Effector CD4-positive, alpha-beta T cell (primary cell): ENCODE results near the gene GRIK3.

Experiments
- DNase-seq: peaks from one replicate; pipeline ENCODE4 v3.0.0-alpha.2; 2020

GRIK3 gene

DNA sequence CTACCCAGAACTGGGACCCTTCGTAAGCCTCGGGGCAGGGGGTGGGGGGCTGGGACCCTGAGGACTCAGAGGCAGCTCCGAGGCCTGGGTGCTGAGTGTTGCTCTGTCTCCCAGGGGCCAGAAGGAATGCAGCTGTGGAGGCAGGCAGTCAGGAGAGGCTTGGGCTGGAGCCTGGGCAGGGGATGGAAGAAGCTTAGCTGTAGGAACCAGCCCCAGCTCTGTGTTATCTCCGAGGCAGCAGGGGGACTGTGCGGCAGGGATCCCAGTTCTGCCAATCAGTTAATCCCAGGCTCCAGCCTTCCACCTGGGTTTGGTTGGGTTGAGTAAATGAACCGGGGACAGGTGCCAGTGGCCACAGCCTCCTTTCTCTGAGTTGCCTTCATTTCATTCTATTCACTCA lies 8.2 kb upstream of the GRIK3 start:
- DNase-seq: no peak

DNA sequence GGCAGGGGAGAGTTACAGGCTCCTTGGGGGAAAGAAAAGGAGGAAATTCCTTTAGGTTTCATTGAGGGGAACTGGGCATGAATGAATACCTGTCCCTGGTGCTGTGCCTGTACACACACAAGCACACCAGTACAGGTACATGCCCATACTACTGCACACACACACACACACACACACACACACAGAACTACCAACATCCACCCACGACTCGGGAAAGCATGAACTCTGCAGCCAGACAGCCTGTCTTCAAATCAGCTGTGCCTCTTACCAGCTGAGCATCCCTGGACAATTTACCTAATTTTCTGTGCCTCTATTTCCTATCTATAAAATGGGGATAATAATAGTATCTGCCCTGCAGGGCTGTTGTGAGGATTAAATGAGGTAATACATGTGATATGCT lies 7.2 kb upstream of the GRIK3 start:
- no peak for DNase-seq

DNA sequence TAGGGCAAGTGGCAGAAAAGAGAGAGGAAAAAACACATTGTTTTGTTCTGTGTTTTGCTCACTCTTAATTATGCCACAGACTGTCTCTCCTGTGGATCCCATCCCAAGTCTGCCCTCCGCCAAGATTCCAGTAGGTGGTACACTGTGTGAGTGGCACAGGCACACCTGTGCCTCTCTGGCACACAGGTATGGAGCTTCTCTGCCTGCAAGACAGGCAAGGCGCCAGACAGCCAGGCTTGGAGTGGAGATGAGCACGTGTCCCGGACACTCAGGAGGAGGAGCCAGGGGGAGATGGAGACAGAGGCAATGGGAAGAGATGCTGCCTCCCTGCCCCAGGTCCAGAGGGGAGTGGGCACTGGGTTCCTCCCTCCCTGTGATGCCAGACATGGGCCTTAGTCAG lies 6.5 kb upstream of the GRIK3 start:
- DNase-seq: no peak

DNA sequence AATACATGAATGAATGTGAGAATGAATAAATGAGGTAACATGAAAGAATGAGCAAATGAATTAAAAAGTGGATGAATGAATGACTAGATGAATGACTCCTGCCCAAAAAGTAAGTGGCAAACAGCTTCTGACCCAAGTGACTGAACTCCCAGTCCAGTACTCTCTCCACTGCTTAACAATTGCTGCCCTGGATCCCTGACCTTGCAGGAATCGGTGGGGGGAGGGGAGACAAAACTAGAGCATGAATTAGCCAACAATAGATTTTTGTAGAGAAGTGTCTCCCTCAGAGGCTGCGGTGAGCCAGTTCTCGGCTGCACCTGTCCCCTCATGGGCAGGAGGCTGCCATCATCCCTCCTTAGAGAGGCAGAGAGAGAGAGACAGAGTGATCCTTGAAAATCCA lies 5.9 kb upstream of the GRIK3 start:
- DNase-seq: no peak

DNA sequence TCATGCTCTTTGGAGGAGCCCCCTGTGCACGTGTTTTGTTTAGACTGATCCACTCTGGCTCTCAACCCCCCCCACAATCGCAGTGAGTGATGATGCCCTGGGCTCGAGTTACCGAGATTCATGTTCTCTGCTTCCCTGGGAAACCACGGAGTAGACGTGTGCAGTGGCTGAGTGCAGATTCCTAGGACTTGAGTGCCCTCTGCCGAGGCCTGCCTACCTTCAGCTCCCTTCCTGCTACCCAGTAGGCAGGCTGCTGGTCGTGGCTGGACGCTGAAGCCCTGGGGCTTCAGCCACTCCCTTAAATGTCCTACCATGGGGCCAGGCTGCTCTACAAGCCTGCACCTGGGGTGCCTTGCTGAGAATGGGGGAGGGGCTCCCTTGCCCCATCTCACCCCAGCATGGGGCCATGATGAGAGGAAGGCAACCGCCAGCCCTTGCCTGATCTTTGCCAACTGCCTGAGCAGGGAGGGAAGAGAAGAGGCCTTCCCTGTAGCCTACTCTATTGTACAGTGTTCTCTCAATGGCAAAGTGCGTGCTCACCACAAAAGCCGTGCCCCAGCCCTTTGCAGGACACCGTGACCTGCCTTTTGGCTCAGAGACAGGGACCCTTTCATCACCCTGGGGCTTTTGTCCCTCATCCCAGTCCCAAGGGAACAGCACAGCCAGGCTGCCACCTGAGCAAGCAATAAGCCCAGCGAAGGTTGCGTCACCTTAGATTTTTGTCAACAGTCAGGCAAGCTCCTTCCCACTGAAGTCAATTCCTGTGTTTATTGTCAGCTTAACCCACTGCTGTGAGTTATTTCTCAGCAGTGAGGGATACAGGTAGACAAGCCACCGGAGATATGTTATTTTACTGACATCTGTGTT lies 4.1 kb upstream of the GRIK3 start:
- DNase-seq: no peak

DNA sequence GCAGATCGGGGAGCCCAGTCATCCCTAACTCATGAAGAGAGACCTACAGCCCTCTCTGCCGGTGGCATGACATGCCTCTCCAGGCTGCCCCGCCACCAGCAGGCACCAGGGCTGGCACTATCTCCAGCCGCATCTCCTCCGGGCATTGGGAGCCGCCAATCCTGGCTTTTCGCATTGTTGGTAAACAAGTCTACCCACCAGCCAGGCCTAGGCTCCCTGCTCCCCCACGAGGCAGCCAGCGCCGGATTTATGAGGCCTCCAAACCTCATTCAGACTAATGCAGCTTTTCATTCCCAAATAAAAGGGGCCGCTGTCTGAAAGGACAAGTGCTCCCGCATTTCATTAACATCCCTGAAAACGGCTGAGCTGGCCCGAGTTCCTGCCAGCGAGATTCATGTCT lies 3.4 kb upstream of the GRIK3 start:
- no peak for DNase-seq

DNA sequence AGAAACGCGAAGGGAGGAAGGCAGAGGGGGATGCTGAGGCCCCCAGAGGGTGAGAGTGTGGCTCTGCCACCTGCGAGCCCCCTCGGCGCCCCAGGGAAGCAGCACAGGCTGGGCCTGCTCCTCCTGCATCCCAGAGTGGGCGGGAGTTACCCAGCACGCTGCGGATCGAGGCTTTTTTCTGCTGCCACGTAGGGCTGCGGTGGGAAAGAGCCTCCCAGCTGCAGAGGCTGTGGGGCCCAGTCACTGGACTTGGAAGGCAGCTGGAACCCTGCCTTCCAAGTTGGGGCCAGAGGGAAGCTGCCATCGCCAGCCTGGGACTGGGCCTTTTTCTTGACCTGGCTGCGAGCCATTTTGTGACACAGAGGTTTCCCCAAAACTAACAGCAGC lies 2.3 kb upstream of the GRIK3 start:
- no peak for DNase-seq

DNA sequence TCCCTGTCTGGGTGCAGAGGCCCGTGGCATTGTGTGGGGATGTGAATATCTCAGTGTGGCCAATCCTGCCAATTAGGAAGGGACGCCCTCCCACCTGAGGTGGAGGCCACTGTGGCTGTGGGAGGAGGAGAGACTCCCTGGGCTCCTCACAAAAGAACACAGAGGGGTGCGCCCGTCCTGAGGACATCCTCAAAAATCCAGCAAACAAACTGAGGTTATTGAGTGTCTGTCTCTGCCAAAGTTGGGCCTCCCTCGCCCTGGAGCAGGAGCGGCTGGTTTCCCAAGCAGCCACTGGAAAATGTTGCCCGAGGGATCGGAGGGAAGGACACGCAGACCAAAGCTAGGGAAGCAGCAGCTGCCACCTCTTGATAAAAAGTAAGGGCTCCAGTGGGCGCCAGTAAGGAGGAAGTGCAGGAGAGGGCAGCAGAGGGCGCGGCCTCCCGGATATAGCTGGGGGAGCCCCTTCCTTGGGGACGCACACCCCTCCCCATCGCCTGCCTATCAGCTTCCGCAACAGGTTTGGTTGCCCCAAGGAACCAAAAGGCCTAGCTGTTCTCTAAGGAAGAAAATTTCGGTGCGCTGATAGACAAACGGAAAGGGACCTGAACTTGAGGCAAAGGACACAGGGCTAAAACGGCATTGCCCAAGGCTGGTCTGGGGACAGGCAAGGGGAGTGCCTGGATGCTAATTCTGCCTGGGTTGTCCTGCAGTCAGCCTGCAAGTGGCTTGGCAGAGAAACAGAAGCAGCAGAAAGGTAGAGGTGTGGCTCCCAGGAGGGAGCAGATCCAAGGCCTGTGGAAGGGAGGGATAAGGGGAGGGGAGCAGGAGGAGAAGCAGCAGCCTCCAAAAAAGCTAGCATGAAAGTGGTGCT lies 1.7 kb upstream of the GRIK3 start:
- DNase-seq: no peak

DNA sequence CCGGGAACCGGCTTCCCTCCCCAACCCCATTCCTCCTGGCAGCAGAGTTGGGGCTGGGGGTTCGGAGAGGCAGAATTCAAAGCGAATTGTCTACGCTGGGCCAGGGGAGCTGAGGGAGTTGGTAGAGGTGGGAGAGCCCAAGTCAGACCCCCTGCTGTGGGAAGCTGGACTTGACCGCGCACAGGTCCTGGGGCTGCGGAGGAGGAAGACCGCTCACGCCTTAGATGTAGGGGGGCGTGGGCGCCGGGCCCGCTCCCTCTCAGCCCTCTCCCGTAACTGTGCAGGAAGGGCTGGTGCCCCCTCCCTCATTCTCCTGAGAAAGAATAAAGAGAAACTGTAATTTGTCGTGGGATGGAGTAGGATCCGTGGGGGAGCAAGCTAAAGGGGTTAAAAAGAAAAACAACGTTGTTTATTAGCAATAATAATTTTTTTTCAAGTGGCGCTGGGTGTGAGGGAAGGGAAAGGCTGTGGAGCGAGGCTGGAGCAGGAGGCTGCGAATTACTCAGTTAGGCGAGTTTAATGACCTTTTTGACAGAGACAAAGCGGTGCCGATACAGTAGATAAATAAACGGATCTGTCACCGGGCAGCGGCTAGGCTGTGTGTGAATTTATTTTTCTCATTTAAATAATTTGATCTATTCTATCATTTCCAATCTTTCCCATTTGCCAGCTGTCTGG lies 838 bp upstream of the GRIK3 start:
- DNase-seq: no peak

DNA sequence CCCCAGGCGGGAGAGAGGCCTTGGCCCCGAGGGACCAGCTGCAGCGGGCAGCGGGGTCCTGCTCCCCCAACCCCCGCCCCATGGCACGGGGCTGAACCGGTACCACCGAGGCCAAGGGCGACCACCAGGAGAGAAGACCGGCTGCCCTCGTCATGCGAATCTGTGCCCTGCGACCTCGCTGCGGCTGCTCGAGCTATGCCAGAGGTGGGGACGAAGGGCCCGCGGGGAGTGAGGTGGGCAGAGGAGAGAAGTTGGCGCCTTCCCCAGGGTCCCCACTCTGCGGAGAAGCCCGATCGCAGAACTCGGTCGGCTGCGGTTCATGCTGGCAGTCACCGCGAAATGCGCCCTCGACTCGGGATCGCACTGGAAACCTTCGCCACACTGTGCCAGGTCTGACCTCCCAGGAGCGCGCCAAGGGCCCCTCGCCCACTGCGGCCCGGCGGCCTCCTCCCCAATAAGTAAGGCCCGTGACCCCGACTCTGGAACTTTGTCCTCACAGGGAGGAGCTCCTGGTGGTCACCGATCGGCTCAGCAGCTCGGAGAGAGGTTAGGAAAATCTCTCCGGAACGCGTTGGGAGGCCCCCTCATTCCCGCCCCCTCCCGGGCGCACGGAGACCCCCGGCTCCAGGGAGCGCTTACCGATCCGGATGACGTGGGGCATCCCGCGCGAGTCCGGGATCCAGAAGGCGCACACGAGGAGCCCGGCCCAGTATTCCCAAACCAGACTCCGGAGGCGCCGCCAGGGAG lies 787 bp downstream of the GRIK3 start:
- no peak for DNase-seq

DNA sequence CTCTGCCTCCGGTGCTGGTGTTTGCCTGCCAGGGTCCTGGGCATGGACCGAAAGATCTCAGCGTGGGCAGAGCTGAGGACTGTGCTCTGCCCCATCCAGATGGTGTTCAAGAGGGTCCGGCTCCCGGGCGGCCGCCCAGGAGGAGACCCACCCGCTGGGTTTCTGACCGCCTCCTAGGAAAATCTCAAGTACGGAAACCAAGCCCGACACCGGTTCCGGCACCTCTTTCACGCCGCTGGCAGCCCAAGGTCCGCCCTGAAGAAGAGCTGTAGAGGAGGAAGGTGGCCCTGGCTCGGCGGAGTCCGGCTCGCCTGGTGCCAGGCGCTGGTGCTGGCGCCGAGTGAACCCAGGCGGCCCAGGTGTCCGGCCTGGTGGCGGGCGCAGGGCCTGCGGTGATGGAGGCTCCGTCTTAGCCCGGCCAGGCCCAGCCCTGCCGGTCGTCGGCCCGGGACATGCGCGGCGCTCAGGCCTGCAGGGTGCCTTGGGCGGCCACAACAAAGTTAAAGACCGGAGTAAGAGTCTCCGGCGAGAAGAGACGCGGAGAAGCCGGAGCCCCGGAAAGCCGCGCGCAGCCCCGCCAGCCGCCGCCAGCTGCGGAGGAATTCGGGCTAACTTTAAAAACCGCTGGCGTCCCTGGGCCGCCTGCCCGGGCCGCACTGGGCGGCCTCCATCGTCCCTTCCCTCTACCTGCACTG lies 1.5 kb downstream of the GRIK3 start:
- DNase-seq: no peak

DNA sequence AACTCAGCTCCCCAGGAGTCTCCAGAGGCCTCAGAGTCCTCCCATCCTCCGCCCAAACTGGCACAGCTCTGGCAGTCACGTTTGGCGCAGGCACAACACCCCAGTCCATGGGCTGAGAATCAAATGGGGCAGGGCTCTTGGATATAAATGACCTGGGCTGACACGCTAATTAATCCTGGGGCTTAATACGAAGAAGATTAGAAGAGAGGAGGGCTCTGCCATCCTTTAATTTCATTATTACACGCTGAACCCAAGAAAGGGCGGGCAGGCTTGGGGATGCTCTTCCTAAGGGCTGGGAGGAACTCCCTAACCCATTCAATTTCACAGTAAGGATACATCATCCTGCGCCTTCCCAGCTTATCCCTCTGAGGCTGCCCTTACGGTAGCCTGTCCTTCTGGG lies 2.4 kb downstream of the GRIK3 start:
- no peak for DNase-seq

DNA sequence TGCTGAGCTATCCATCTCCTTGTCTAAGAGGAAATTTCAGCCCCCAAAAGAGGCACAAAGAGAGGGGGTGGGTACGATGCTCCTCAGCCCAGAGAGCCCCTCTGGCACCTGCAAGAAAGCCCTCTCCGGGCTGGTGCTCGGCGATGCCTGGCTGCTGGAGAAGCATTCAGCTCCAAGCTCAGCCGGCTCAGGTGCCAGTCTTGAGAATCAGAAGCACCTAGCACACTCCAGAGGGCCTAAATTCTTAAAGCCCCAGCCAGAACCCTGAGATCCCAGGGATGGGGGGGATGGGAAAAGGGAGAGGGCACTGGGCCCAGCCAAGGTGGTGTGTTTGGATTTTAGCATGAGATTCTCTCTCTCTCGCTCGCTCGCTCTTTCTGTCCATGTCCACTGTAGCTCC lies 2.9 kb downstream of the GRIK3 start:
- DNase-seq: no peak

DNA sequence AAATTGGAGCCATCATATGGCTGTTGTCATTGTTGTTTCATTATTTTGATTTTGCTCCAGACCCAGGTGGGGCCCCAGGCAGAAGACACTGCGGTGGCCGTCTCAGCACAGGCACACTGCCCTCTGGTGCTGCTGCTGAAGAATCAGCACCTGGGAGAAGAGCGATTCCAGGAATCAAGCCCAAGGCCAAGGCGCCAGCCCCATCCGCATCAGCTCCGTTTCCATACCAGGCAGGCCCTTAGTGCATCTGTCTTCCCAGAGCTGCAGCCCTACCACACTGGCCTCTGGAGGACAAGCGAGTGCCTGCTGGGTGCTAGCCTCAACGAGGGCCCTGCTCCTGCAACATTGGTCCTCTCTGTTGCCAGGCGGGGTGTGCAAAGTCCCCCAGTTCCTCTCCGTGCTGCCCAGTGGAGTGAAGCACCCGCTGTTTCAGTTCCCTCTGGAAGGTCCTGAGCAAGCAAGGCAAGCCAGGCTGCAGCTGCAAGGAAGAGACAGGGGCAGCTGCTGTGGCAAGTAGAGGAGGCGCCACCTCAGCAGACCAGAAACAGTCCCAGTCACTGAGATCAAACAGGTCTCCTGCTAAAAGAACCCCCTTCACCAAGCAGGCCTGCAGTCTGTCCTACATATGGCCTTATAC lies 5.2 kb downstream of the GRIK3 start:
- no peak for DNase-seq

DNA sequence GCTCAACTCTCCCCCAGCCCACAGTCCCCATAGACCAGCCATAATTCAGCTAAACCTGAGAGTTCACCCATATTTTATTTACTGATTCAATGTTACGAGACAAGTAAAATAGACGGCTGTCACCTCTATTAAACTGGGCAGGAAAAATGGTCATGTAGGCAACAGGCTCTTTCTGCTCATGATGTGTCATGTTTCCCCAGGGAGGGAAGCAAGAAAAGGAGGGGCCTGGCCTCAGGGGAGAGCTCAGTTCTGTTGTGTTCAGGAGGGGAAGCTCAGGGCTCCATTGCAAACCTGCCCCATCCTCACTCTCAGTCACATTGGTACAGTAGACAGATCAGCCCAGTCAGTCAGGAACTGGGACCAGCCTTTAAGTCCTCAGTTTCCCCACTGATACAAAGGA lies 12.8 kb downstream of the GRIK3 start:
- DNase-seq: no peak

DNA sequence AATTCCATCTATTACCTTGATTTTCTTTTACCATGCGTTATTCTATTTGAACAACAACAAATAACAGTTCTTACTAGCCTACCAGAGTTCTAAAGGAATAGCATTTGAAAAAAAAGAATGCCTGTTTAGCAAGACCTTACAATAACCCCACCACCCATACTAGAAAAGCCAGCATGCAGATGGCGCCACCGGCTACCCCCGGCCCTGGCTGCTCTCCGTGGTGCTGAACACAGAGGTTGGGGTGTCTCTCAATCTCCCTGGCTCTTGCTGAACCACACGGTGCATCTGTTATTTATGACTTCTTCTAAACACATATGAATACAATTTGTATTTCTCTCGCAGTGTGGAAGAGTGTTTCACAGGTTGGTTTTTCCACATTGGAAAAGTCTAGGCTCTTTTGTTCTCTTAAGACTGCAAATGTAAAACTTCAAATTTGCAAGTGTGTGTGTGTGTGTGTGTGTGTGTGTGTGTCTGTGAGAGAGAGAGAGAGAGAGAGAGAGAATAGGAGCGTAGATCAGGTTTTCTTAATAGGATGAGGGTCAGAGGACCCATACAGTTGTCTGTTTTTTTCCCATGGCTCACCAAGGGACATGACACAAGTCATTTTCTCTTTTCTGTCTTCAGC lies 13.6 kb downstream of the GRIK3 start:
- no peak for DNase-seq

DNA sequence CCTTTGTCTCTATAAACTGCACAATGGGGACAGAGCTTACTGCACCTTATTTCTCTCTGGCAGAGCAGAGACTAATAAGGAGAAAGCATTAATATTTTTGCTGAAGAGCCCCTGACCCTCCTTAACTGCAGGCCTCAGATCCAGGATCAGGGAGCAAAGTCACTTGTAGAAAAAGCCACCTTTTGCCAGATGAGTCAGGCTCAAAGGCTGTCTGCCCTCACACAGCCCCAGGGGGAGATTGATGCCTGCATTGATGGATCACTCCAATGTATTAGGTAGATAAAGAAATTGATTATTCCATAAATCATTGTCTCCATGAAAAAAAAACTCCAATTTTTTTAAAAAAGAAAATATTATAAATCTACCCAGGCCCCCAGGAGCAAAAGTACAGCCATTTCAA lies 15.8 kb downstream of the GRIK3 start:
- DNase-seq: no peak

DNA sequence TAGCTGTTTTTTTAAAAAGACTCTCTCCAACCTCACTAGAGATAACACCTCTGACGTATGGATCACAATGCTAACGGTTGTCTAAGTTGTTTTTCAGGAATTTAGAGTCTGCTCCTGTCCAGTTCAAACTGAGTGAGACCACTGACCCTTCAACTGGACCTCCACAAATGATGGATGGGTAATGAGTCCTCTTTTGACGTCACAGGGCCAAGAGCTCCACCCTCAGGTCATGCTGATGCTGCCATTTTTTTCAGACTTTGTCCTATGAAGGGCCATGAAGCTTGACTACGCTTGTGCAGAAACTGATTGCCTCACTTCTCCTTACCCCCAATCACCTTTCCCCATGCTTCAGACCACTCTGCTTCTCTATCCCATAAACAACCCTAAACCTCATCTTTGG lies 16.6 kb downstream of the GRIK3 start:
- no peak for DNase-seq

DNA sequence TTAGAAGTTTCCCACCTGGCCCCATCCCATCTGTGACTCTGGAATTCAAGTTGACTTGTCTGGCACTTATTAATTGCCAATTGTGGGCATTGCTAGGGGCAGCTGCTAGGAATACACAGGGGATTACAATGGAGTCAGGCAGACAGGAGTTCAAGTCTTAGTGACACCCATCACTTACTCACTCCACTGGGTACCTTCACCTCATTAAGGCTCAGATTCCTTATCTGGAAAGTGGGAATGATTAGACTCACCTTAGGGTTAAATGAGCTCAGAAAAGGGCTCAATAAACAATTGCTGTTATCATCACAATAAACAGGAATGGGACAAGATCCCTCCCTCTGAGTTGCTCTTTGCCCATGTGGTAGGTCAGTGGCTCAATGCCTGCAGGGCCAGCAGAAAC lies 18.2 kb downstream of the GRIK3 start:
- no peak for DNase-seq

DNA sequence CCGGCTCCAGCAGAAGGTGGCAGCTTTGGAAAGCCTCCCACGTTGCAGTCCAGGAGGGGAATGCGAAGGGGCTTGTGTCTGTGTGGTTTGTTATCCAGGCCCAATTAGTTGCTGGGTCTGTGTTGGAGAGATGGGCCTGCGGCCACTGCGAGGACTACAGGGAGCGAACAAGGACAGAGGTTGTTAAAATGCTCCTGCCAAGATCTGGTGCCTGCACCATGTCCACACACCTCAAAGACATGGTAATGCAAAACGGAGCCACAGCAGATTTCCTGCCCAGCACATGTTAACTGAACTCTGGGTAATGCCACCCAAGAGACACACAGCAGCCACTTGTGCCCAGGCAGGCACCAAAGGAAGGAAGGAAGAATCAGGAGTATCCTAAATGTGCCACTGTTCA lies 18.6 kb downstream of the GRIK3 start:
- DNase-seq: no peak

DNA sequence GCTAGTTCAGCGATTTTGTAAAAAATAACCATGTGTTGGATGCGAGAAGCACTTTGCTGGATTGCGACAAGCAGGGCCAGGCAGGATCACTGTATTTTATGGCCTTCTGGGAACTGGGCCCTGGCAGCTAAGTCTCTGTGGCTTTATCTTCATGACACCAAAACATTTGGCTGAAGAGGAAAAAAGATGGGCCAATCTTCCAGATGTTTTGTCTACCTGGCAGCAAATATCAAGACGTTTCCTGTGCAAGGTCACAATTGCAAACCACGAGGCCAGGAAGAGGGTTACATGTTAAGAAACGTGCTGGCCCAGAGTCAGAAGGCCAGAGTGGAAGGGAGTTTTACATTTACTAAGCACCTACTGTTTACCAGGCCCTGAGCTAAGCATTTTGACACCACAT lies 22.1 kb downstream of the GRIK3 start:
- no peak for DNase-seq
